Central memory CD8-positive, alpha-beta T cell (primary cell): ENCODE measurements around the gene OPA1.

ENCODE experiments used
- ATAC-seq: fragments of 150-1000 bp; cut with Tn5 transposase; replicated peaks from 2 replicates; pipeline ENCODE4 v1.10.0; 2022; ENCODE audit warnings: mild to moderate bottlenecking, moderate FRiP score, moderate number of reproducible peaks; ENCODE audit not compliant: poor library complexity, severe bottlenecking; ENCODE audit errors: extremely low read depth
- DNase-seq, 2 donors: peaks; one replicate each; pipeline ENCODE4 v3.0.0; 2021; ENCODE audit warnings: low spot score in 2 of 2
- H3K27ac Mint-ChIP-seq: one replicate; pipeline ENCODE4 v1.8.0; 2022; ENCODE audit warnings: low read depth, mild to moderate bottlenecking, moderate library complexity, mixed read lengths
- H3K27me3 Mint-ChIP-seq: one replicate; pipeline ENCODE4 v1.8.0; 2022; ENCODE audit warnings: mixed read lengths
- H3K36me3 Mint-ChIP-seq: one replicate; pipeline ENCODE4 v1.8.0; 2022; ENCODE audit warnings: mild to moderate bottlenecking, moderate library complexity, mixed read lengths; ENCODE audit not compliant: insufficient read depth
- H3K4me1 Mint-ChIP-seq: one replicate; pipeline ENCODE4 v1.8.0; 2022; ENCODE audit warnings: mixed read lengths
- H3K4me3 Mint-ChIP-seq: one replicate; pipeline ENCODE4 v1.8.0; 2022; ENCODE audit warnings: mild to moderate bottlenecking, moderate library complexity, mixed read lengths
- H3K9me3 Mint-ChIP-seq: one replicate; pipeline ENCODE4 v1.8.0; 2022; ENCODE audit warnings: mixed read lengths

The OPA1 gene

GRCh38 chr3:193704431-193704830, 111.4 kb downstream of the OPA1 start:
- H3K36me3 Mint-ChIP-seq: peaks cover 4% of the 10 kb centered on the region
- ATAC-seq (no peak), DNase-seq (no peak)
- H3K4me3 Mint-ChIP-seq: no peak overlapping the region
- no peaks in the 10 kb centered on the region for H3K27me3 Mint-ChIP-seq
- no peak overlapping the region for H3K27ac Mint-ChIP-seq
- no peaks in the 10 kb centered on the region for H3K9me3 Mint-ChIP-seq
- no peaks in the 10 kb centered on the region for H3K4me1 Mint-ChIP-seq

- no peak for ATAC-seq
- Mint-ChIP-seq H3K27me3 (no peaks in the 10 kb centered on the region), H3K4me1 (no peaks in the 10 kb centered on the region), H3K36me3 (no peaks in the 10 kb centered on the region), H3K27ac (no peak overlapping the region), H3K9me3 (no peaks in the 10 kb centered on the region), H3K4me3 (no peak overlapping the region)
- no peak for DNase-seq
These were observed 115.3 kb downstream of the OPA1 start for GRCh38 chr3:193708270-193708669.

- Mint-ChIP-seq H3K27ac (no peak overlapping the region), H3K27me3 (no peaks in the 10 kb centered on the region), H3K36me3 (peaks cover 2% of the 10 kb centered on the region), H3K9me3 (peaks cover 6% of the 10 kb centered on the region), H3K4me1 (no peaks in the 10 kb centered on the region), H3K4me3 (no peak overlapping the region)
- DNase-seq (no peak), ATAC-seq (no peak)
These were observed 117.5 kb downstream of the OPA1 start for GRCh38 chr3:193710286-193711165.

- Mint-ChIP-seq H3K27ac (no peak overlapping the region), H3K36me3 (peaks cover 2% of the 10 kb centered on the region)
- ATAC-seq: no peak
These were observed 118.1 kb downstream of the OPA1 start for GRCh38 chr3:193711166-193711485.

GRCh38 chr3:193711523-193711963, 118.5 kb downstream of the OPA1 start:
- Mint-ChIP-seq H3K9me3 (peaks cover 6% of the 10 kb centered on the region), H3K27ac (no peak overlapping the region), H3K27me3 (no peaks in the 10 kb centered on the region), H3K36me3 (peaks cover 2% of the 10 kb centered on the region), H3K4me3 (no peak overlapping the region), H3K4me1 (no peaks in the 10 kb centered on the region)
- DNase-seq (no peak), ATAC-seq (no peak)

More at GRCh38 chr3:193711166-193711485, 118.1 kb downstream of the OPA1 start:
- Mint-ChIP-seq H3K9me3 (peaks cover 6% of the 10 kb centered on the region), H3K4me1 (no peaks in the 10 kb centered on the region), H3K27me3 (no peaks in the 10 kb centered on the region), H3K4me3 (no peak overlapping the region)
- DNase-seq: no peak

GRCh38 chr3:193711964-193712598, 119.1 kb downstream of the OPA1 start:
- ATAC-seq (no peak), DNase-seq (no peak)
- Mint-ChIP-seq H3K4me3 (no peak overlapping the region), H3K27ac (no peak overlapping the region), H3K4me1 (no peaks in the 10 kb centered on the region), H3K36me3 (peaks cover 2% of the 10 kb centered on the region), H3K27me3 (no peaks in the 10 kb centered on the region), H3K9me3 (peaks cover 6% of the 10 kb centered on the region)

DNA sequence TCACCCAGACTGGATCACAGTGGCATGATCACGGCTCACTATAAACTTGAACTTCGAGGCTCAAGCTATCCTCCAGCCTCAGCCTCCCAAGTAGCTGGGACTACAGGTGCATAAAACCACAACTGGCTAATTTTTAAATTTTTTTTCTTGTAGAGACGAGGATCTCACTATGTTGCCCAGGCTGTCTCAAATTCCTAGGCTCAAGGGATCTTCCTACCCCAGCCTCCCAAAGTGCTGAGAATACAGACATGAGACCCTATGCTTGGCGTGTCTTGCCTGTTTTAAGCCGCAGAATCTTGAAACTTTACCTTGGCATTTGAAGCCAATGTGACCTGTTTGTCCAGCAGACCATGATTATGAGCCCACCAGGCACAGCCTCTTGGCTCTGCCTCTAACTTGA, 119.9 kb downstream of the OPA1 start:
- Mint-ChIP-seq H3K9me3 (peaks cover 6% of the 10 kb centered on the region), H3K27me3 (no peaks in the 10 kb centered on the region), H3K36me3 (peaks cover 2% of the 10 kb centered on the region), H3K4me3 (no peak overlapping the region), H3K27ac (no peak overlapping the region), H3K4me1 (no peaks in the 10 kb centered on the region)
- ATAC-seq: no peak
- no peak for DNase-seq

DNA sequence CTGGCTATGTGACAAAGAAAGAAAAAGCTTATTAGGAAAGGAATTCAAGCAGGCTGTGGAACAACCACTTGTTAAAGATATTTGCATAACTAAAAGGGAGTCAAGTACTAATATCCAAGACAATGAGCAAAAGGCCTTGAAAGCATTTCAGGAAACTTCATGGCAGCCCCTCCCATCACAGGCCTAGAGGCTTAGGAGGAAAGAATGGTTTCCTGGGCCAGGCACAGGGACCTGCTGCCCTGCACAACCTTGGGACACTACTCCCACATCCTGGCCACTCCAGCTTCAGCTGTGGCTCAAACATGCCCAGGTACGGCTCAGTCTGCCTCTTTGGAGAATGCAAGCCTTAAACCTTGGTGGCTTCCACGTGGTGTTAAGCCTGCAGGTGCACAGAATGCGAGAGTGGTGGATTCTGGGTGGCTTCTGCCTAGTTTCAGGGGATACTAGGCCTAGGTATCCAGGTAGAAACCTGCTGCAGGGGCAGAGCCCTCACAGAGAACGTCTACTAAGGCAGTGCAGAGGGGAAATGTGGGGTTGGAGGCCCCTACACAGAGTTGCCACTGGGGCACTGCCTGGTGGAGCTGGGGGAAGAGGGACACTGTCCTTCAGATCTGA, 121.6 kb downstream of the OPA1 start:
- no peak for DNase-seq
- no peaks in the 10 kb centered on the region for H3K27me3 Mint-ChIP-seq
- peaks cover 6% of the 10 kb centered on the region for H3K9me3 Mint-ChIP-seq
- no peak for ATAC-seq
- peaks cover 2% of the 10 kb centered on the region for H3K36me3 Mint-ChIP-seq
- H3K4me3 Mint-ChIP-seq: no peak overlapping the region
- no peaks in the 10 kb centered on the region for H3K4me1 Mint-ChIP-seq
- no peak overlapping the region for H3K27ac Mint-ChIP-seq

DNA sequence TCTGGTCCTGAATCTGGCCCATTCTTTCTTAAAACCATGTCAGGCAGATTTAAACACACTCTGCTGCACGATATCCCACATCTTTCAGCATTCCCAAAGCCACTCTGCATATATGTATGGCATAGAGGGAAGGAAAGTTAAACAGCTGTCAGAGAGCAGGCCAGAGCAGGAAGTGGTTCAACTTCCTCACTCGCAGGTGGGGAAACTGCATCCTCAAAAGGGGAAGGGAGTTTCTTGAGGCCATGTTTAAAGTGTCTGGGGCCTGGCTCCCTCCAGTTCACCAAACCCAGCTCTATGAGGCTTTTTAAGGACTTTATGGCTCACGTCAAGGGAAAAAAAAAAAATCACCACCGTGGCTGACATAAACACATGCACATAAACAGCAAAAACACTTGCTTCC, 123.1 kb downstream of the OPA1 start:
- ATAC-seq: no peak
- Mint-ChIP-seq H3K4me1 (no peaks in the 10 kb centered on the region), H3K27ac (no peak overlapping the region), H3K4me3 (no peak overlapping the region), H3K36me3 (peaks cover 2% of the 10 kb centered on the region), H3K9me3 (peaks cover 6% of the 10 kb centered on the region), H3K27me3 (no peaks in the 10 kb centered on the region)
- DNase-seq: no peak

GRCh38 chr3:193719735-193720134, 126.7 kb downstream of the OPA1 start:
- H3K9me3 Mint-ChIP-seq: no peaks in the 10 kb centered on the region
- H3K27ac Mint-ChIP-seq: no peak overlapping the region
- H3K36me3 Mint-ChIP-seq: no peaks in the 10 kb centered on the region
- DNase-seq (no peak), ATAC-seq (no peak)
- H3K4me1 Mint-ChIP-seq: no peaks in the 10 kb centered on the region
- peaks cover 15% of the 10 kb centered on the region for H3K27me3 Mint-ChIP-seq
- H3K4me3 Mint-ChIP-seq: no peak overlapping the region

- ATAC-seq (no peak), DNase-seq (no peak)
- Mint-ChIP-seq H3K27me3 (peaks cover 15% of the 10 kb centered on the region), H3K27ac (no peak overlapping the region), H3K4me1 (no peaks in the 10 kb centered on the region), H3K9me3 (no peaks in the 10 kb centered on the region), H3K4me3 (no peak overlapping the region), H3K36me3 (no peaks in the 10 kb centered on the region)
These were observed 127.2 kb downstream of the OPA1 start for GRCh38 chr3:193720169-193720568.

GRCh38 chr3:193722566-193722965, 129.6 kb downstream of the OPA1 start:
- Mint-ChIP-seq H3K27me3 (peaks cover 15% of the 10 kb centered on the region), H3K36me3 (no peaks in the 10 kb centered on the region), H3K9me3 (no peaks in the 10 kb centered on the region), H3K27ac (no peak overlapping the region), H3K4me1 (no peaks in the 10 kb centered on the region), H3K4me3 (no peak overlapping the region)
- DNase-seq: no peak
- ATAC-seq: no peak

GRCh38 chr3:193727089-193727488, 134.1 kb downstream of the OPA1 start:
- DNase-seq (no peak), ATAC-seq (no peak)
- H3K4me1 Mint-ChIP-seq: no peaks in the 10 kb centered on the region
- H3K27me3 Mint-ChIP-seq: peaks cover 34% of the 10 kb centered on the region
- no peaks in the 10 kb centered on the region for H3K36me3 Mint-ChIP-seq
- no peaks in the 10 kb centered on the region for H3K9me3 Mint-ChIP-seq
- no peak overlapping the region for H3K27ac Mint-ChIP-seq
- no peak overlapping the region for H3K4me3 Mint-ChIP-seq
